ENCODE results near the gene ZNF121.

ZNF121 gene

GRCh38 chr19:9538183-9539058, 45.9 kb downstream of the ZNF121 start, which contains the start of gene ZNF426:
ZNF426 (minus strand) TSS chr19:9538645; CDS start chr19:9536232, 2,413 bp downstream.
- peak; percentile 70 to 79 for DNase-seq (ENCODE audit: low read depth in 2 of 2)

GRCh38 chr19:9535934-9536333, 48.4 kb downstream of the ZNF121 start:
- DNase-seq (ENCODE audit: low read depth in 2 of 2), result no peak

GRCh38 chr19:9531933-9532332, 52.4 kb downstream of the ZNF121 start:
- no peak for DNase-seq (ENCODE audit: low read depth in 2 of 2)

- DNase-seq (ENCODE audit: low read depth in 2 of 2), result no peak
Observed at GRCh38 chr19:9528757-9529336, 55.5 kb downstream of the ZNF121 start.

- DNase-seq (ENCODE audit: low read depth in 2 of 2), result no peak
Observed at GRCh38 chr19:9523885-9524474, 60.3 kb downstream of the ZNF121 start.

All from stimulated activated CD4-positive, alpha-beta T cell treated with anti-CD3 and anti-CD28 coated beads, Interleukin-1b, Interleukin-23, amount 100 ng/mL, for 4 hours (primary cell).